Osteocyte (in vitro differentiated cells): ENCODE measurements around the gene INHBE. TPM values are rescaled to one million over a fixed set of nuclear protein-coding genes. Genes with fewer than 3 reads are reported as not detected.
A peak's percentile ranks its signal among the peaks of the same experiment; 100 is the strongest.

ENCODE experiments used
- DNase-seq: peaks from one replicate; pipeline ENCODE4 v3.0.0; 2021; ENCODE audit warnings: mixed read lengths; ENCODE audit not compliant: unreplicated experiment; ENCODE audit errors: extremely low spot score
- H3K27ac Mint-ChIP-seq: one replicate; pipeline ENCODE4 v1.8.0; 2021; ENCODE audit warnings: mild to moderate bottlenecking, mixed read lengths; ENCODE audit not compliant: unreplicated experiment
- H3K27me3 Mint-ChIP-seq: one replicate; pipeline ENCODE4 v1.8.0; 2021; ENCODE audit warnings: mixed read lengths; ENCODE audit not compliant: unreplicated experiment
- H3K36me3 Mint-ChIP-seq: one replicate; pipeline ENCODE4 v1.8.0; 2021; ENCODE audit warnings: mixed read lengths; ENCODE audit not compliant: unreplicated experiment
- H3K4me1 Mint-ChIP-seq: one replicate; pipeline ENCODE4 v1.8.0; 2021; ENCODE audit warnings: mixed read lengths; ENCODE audit not compliant: unreplicated experiment
- H3K4me3 Mint-ChIP-seq: one replicate; pipeline ENCODE4 v1.8.0; 2021; ENCODE audit warnings: mild to moderate bottlenecking, moderate library complexity, mixed read lengths; ENCODE audit not compliant: unreplicated experiment
- H3K9me3 Mint-ChIP-seq: one replicate; pipeline ENCODE4 v1.8.0; 2021; ENCODE audit warnings: mixed read lengths; ENCODE audit not compliant: unreplicated experiment
- total RNA-seq: library from RNA; stranded (reverse); gene quantifications from 2 replicates; pipeline ENCODE4 v1.2.1, GENCODE V29; 2021
- TF ChIP-seq, protein P1 (sequence below): fragments of 200-600 bp; sonication (generic); IDR thresholded peaks from 2 replicates; pipeline ENCODE4 v1.5.0; 2021; ENCODE audit warnings: antibody characterized with exemption, mild to moderate bottlenecking, moderate library complexity

The INHBE gene
- total RNA-seq, 1 donor from 2014 or later = 1.3 TPM

DNA sequence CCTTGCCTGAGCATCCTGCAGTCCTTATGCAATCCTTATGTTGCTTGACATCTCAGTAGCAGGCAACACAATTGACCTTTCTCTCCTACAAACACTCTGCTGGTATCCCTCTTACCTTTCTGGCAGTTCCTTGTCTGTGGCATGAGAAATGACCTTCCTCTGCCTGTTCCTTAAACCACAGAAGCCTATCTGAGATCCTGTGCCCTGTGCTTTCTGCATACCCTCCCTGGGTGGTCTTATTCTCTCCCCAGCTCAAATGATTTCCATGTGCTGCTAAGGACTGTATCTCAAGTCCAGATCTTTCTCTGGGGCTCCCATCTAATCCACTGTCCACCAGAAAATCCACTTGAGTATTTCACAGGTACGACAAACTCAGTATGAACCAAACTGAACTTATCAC, 26.6 kb downstream of the INHBE start:
- Mint-ChIP-seq H3K9me3 (no peaks in the 10 kb centered on the region), H3K36me3 (no peaks in the 10 kb centered on the region), H3K27ac (no peak overlapping the region), H3K4me3 (no peak overlapping the region), H3K27me3 (peaks cover 18% of the 10 kb centered on the region), H3K4me1 (peaks cover 12% of the 10 kb centered on the region)
- DNase-seq = no peak
- TF ChIP-seq, protein P1, sequence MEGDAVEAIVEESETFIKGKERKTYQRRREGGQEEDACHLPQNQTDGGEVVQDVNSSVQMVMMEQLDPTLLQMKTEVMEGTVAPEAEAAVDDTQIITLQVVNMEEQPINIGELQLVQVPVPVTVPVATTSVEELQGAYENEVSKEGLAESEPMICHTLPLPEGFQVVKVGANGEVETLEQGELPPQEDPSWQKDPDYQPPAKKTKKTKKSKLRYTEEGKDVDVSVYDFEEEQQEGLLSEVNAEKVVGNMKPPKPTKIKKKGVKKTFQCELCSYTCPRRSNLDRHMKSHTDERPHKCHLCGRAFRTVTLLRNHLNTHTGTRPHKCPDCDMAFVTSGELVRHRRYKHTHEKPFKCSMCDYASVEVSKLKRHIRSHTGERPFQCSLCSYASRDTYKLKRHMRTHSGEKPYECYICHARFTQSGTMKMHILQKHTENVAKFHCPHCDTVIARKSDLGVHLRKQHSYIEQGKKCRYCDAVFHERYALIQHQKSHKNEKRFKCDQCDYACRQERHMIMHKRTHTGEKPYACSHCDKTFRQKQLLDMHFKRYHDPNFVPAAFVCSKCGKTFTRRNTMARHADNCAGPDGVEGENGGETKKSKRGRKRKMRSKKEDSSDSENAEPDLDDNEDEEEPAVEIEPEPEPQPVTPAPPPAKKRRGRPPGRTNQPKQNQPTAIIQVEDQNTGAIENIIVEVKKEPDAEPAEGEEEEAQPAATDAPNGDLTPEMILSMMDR = no peak

DNA sequence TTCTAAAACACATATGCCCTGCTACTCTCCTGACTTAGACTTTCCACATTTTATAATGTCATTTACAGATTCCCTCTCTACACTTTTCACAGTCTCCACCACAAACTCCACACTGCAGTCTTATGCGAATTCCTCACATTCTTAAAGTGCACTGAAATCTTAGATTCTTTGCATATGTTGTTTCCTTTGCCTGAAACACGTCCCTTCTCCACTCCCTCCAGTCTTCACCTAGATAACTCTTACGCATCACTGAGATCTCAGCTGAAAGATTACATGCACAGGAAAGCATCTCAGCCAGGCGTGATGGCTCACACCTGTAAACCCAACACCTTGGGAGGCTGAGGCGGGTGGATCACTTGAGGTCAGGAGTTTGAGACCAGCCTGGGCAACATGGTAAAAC, 28.4 kb downstream of the INHBE start:
- no peak for DNase-seq
- H3K27ac Mint-ChIP-seq = peak overlapping the region; percentile 31
- H3K36me3 Mint-ChIP-seq = no peaks in the 10 kb centered on the region
- H3K9me3 Mint-ChIP-seq = no peaks in the 10 kb centered on the region
- peaks cover 18% of the 10 kb centered on the region for H3K27me3 Mint-ChIP-seq
- no peak overlapping the region for H3K4me3 Mint-ChIP-seq
- peaks cover 19% of the 10 kb centered on the region for H3K4me1 Mint-ChIP-seq
- TF ChIP-seq, protein P1 = no peak

DNA sequence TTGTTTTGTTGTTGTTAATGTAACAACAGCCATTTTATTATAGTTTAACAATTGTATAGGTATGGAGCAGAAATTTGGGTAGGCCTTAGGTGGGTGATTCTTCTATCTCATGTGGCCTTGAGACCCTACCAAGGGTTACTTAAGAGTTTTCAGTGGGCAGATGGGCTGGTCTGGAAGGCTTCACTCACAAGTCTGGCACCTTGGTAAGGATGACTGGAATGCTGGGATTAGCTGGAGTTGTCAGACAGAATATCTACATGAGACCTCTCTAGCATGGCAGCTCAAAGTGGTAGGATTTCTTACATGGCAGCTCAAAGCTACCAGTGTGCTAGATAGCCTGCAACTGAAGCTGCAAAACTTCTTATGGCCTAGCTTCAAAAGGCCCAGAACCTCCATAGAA, 30.6 kb downstream of the INHBE start:
- H3K36me3 Mint-ChIP-seq = peaks cover 10% of the 10 kb centered on the region
- no peak overlapping the region for H3K4me3 Mint-ChIP-seq
- TF ChIP-seq, protein P1 = no peak
- DNase-seq = no peak
- no peak overlapping the region for H3K27ac Mint-ChIP-seq
- H3K27me3 Mint-ChIP-seq = peaks cover 8% of the 10 kb centered on the region
- no peaks in the 10 kb centered on the region for H3K9me3 Mint-ChIP-seq
- H3K4me1 Mint-ChIP-seq = peaks cover 27% of the 10 kb centered on the region

DNA sequence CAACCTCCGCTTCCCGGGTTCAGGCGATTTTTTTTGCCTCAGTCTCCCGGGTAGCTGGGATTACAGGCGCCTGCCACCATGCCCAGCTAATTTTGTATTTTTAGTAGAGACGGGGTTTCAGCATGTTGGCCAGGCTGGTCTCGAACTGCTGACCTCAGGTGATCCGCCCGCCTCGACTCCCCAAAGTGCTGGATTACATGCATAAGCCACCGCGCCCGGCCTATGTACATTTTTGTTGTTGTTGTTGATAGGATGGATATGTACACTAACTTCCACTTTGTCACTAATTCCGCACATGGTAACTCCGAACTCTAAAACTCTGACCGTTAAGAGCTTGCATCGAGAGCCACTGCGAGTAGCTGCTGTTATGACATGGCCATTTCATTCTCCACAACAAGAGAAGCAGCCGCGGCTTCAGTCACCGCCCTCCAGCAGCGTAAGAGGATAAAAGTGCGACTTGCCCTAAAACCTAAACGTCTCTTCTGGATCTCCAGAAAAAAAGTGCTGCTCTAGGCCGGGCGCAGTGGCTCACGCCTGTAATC, 32.0 kb downstream of the INHBE start:
- H3K36me3 Mint-ChIP-seq = peaks cover 23% of the 10 kb centered on the region
- H3K9me3 Mint-ChIP-seq = no peaks in the 10 kb centered on the region
- peak overlapping the region; percentile 86 for H3K4me3 Mint-ChIP-seq
- H3K27me3 Mint-ChIP-seq = no peaks in the 10 kb centered on the region
- TF ChIP-seq, protein P1 = no peak
- peaks cover 31% of the 10 kb centered on the region for H3K4me1 Mint-ChIP-seq
- peak overlapping the region; percentile 88 for H3K27ac Mint-ChIP-seq
- no peak for DNase-seq

DNA sequence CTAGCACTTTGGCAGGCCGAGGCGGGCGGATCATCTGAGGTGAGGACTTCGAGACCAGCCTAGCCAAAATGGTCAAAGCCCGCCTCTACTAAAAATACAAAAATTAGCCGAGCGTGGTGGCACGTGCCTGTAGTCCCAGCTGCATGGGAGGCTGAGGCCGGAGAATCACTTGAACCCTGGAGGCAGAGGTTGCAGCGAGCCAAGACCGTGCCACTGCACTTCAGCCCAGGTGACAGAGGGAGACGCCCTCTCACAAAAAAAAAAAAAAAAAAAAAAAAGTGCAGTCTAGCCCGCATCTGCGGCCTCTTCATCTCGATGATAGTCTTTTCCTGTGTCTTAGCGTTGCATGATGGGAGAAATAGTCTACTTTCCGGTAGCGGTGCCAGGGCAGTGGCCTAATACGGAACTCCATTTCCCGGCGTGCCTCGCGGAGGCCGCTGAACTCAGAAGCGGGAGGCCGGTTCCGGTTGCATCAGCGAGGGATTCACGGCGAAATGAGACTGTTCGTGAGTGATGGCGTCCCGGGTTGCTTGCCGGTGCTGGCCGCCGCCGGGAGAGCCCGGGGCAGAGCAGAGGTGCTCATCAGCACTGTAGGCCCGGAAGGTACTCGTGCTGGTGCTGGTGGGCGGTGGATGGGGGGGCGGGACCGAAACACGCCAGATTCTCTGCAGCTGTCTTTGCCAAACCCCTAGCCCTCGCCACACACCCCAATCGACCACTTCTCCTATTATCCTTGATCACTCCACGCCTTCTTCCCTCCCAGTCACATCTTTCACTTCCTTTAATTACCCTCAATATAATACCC, 32.7 kb downstream of the INHBE start, which contains the start of gene MARS1:
Gene MARS1 (plus strand): TSS at position 472 of the 805 bp plus-strand sequence. CDS start 23 bp downstream, at position 495.
- H3K27ac Mint-ChIP-seq = peak within 1 kb of the TSS; percentile 88
- peak; percentile 97 for DNase-seq
- H3K27me3 Mint-ChIP-seq = no peaks in the 10 kb centered on the region
- peaks cover 25% of the 10 kb centered on the region for H3K36me3 Mint-ChIP-seq
- TF ChIP-seq, protein P1 = no peak
- H3K4me1 Mint-ChIP-seq = peaks cover 31% of the 10 kb centered on the region
- no peaks in the 10 kb centered on the region for H3K9me3 Mint-ChIP-seq
- H3K4me3 Mint-ChIP-seq = peak within 1 kb of the TSS; percentile 86
